Measurements from ENCODE around the gene TUBB2B.

DNA sequence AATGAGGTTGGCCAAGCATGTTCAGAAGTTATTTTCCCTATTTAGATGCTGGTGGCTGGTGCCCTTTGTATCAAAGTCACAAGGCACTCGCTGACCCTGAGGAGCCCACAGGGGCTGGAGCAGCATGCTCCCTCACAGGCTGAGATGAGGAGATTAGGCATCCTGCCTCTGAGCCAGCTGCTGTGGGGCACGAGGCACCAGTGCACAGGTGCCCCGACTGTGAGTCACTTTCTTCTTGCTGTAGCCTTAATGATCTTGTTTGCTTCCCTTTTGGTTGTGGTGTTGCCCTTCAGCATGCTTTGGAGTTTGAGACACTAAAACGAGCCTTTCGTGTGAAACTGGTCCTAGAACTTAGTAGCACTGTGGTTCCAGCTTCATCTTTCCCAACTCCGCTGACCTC, 35.6 kb upstream of the TUBB2B start:
- TF ChIP-seq FOXM1 (IDR thresholded peaks at IDR 0.05; ENCODE audit: borderline replicate concordance) (no peak), ELF4 (IDR thresholded peaks at IDR 0.05) (no peak), CTBP1 (IDR thresholded peaks at IDR 0.05; ENCODE audit: borderline replicate concordance) (no peak), ARNT (IDR thresholded peaks at IDR 0.05) (no peak)
- TF ChIP-seq, protein P1, sequence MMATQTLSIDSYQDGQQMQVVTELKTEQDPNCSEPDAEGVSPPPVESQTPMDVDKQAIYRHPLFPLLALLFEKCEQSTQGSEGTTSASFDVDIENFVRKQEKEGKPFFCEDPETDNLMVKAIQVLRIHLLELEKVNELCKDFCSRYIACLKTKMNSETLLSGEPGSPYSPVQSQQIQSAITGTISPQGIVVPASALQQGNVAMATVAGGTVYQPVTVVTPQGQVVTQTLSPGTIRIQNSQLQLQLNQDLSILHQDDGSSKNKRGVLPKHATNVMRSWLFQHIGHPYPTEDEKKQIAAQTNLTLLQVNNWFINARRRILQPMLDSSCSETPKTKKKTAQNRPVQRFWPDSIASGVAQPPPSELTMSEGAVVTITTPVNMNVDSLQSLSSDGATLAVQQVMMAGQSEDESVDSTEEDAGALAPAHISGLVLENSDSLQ (IDR thresholded peaks at IDR 0.05), result no peak
